NCI-H526 treated with DMSO at 0.1 percent for 48 hours (cell line): ENCODE data around the gene SPTAN1.
A peak's percentile ranks its signal among the peaks of the same experiment; 100 is the strongest.
"Not testable (repeated sequence)": the region's sequence is repeated elsewhere in the genome, so short reads cannot be mapped to it uniquely, and the experiment has no call there.

Experiments used
- DNase-seq: peaks from one replicate; lab custom pipeline; 2025; lab: John Stamatoyannopoulos, UW

The SPTAN1 gene

DNA sequence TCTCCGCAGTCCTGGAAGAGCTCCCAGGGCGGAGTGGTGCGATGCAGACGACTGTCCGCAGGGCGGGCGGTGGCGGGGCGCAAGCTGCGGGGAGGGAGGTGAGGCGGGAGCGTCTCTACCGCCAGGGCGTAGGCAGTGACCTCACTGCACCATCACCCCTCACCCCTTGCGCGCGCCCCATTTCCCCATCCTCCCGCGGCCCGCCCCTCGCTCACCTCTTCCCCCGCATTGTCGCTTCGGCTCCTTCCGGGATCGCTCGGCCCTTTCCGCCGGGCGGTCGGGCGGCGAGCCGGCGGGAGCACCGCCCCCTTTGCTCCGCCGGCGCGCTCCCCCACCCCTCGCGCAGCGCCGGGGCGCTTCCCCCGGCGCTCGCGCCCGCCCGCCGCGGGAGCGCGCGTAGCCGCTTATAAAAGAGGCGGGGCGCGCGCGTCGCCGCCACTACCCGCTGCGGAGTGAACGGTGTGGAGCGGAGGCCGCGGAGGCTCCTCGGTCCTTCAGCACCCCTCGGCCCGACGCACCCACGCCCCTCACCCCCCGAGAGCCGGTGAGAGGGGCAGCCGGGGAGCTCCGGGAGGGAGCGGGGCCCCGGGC lies at the start of gene SPTAN1:
SPTAN1 (plus strand) TSS at position 435 of the 591 bp plus-strand sequence. CDS start 14,154 bp downstream, outside the sequence.
- peak; percentile 76 for DNase-seq

DNA sequence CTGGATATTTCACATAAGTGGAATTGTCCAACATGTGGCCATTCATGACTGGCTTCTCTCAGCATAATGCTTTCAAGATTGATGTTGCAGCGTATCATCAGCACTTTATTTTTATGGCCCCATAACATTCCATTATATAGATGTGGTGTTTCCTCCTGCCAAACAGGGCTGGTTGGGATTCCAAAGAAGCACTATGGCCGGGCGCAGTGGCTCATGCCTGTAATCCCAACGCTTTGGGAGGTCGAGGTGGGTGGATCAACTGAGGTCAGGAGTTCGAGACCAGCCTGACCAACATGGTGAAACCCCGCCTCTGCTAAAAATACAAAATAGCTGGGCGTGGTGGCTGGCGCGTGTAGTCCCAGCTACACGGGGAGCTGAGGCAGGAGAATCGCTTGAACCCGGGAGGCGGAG lies 49.0 kb upstream of the SPTAN1 start:
- not testable (repeated sequence) for DNase-seq

DNA sequence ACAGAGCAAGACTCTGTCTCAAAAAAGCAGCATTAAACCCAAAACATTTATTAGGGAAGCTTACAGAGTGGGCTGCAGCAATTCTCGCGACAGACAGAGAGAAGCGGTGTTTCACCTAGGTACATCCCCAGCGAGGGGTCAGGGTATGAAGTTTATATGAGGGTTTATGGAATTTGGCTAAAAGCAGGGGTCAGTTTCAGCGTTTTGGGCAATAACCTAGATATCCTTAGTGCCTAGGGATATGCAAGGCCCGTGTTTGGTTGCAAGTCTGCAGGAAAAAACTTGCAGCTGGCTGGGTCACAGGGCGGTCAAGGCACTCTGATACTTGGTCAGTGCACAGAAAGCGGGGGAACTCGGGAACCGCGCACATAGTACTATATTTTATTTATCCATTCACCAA lies 48.5 kb upstream of the SPTAN1 start:
- no peak for DNase-seq

DNA sequence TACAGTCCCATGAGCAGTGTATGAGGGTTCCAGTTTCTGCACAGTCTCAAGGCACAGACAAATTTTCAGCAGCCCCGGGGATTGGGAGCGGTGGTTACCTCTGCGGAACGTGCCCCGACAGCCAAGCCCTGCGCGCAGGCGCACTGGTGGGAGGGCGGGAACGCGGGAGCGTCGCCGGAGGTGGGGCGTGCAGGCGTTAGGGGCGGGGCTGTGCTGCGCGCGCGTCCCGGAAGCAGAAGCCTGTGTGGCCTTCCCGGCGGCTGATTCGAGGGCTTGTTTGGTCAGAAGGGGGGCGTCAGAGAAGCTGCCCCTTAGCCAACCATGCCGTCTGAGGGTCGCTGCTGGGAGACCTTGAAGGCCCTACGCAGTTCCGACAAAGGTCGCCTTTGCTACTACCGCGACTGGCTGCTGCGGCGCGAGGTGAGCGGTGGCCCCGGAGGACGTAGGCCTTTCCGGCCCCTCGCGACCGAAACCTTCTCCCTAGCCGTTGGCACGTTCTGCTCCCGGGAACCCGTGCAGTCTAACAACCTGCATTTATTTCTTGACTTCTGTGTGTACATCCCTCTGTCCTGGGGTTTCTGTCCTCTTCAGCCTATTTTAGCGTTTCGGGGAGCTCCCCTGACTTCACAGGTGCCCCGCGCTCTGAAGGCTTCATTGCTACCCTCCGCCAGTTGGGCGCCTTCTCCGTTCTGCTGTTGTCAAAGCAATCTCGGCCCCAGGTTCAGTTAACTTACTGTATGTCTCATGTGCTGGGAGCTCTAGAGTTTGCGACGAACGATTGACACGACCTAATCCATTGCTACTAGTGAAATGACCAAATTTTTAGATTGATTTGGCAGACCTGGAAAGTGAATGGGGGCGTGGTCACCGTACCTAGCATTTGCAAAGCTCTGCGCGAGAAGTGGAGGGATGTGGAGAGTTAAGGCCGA lies 47.6 kb upstream of the SPTAN1 start, which contains the start of gene GLE1:
GLE1 (plus strand) TSS at position 235 of the 929 bp plus-strand sequence; CDS start at position 322, 87 bp downstream.
- DNase-seq = peak; percentile 63

DNA sequence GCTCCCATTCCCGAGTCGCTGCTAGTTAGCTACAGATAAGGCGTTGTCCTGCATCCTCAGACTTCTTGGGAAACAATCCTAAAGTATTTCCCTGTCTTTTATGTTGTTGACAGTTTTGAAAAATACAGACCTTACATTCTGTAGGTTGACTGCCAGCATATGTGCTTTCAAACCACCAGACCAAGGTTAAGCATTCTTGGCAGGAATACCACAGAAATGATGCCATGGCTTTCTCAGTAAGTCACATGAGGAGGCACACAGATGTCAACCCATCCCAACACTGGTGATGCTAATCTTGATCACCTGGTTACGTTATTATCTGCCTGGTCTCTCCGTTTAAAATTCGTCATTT lies 47.0 kb upstream of the SPTAN1 start:
- DNase-seq = no peak

DNA sequence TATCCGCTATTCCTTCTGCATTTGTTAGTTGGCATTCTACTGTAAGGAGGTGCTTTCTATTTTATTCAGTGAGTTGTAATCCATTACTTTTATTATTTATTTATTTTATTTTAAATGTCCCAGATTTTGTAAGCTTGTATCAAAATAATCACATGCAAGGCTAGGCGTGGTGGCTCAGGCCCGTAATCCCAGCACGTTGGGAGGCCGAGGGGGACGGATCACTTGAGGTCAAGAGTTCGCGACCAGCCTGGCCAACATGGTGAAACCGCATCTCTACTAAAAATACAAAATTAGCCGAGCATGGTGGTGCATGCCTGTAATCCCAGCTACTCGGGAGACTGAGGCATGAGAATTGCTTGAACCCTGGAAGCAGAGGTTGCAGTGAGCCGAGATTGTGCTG lies 46.5 kb upstream of the SPTAN1 start:
- DNase-seq = not testable (repeated sequence)

DNA sequence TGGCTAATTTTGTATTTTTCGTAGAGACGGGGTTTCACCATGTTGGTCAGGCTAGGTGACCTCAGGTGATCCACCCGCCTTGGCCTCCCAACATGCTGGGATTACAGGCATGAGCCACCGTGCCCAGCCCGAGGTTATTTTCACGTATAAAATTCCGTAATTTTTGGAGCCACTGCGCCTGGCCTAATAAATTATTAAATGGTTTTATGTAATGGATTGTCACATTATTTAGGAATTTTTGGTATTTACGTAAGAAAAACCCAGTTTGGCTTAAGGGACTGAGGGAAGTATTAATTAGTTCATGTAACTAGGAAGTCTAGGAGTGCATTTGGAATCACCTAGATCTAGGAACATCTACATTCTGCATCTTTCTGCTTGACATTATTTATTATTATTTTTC lies 39.6 kb upstream of the SPTAN1 start:
- no peak for DNase-seq

DNA sequence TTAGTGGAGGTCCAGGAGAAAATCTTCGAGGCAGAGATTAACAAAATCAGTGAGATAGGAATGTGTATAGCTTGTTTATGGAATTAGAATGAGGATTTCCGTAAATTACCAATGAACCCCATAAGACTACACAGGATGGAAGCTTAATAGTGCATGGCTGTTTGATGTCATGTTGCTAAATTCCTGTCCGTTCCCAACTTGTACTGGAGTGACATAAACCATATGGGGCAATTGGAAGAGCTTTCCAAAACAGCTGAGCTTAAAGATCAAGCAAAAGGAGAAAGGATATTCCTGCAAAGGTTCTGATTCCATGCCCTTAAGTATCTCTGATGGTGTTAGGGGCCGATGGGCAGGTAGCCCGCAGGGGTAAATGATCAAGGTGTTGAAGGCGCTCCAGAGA lies 30.4 kb upstream of the SPTAN1 start:
- DNase-seq = no peak

DNA sequence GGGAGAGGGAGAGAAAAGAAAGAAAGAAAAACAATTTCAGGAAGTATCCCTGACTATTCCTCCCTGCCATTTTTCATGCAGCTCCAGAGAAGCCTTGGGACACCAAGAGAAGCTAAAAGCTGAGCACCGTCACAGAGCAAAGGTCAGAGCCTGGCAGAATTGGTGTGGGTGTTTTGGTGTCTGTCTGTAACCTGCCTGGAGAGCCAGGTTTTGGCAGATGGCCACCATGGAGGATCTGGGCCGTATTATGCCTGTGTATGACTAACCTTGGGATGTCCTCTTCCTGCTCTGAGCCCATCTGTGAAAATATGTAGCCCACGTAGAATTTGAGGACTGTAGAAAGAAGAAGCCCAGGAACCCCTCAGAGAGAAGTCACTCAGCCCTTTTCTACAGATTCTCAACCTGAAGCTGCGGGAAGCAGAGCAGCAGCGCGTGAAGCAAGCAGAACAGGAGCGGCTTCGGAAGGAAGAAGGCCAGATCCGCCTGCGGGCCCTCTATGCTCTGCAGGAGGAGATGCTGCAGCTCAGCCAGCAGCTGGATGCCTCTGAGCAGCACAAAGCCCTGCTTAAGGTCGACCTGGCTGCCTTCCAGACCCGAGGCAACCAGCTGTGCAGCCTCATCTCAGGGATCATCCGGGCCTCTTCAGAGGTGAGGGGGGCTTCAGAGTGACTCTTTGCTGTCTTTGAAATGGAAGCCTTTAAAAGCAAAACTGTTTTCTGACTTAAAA lies 29.0 kb upstream of the SPTAN1 start:
- DNase-seq = no peak

DNA sequence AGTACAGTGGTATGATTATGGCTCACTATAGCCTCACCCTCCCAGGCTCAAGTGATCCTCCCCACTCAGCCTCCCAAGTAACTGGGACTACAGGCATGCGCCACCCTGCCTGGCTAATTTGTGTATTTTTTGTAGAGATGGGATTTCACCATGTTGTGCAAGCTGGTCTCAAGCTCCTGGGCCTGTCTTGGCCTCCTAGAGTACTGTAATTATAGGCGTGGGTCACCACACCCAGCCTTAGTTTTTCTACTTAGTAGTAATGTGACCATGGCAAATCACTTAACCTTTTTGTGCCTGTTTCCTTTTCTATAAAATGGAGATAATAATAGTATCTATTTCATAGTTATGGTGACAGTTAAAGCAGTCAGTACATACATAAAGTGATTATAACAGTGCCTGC lies 25.7 kb upstream of the SPTAN1 start:
- DNase-seq = no peak

DNA sequence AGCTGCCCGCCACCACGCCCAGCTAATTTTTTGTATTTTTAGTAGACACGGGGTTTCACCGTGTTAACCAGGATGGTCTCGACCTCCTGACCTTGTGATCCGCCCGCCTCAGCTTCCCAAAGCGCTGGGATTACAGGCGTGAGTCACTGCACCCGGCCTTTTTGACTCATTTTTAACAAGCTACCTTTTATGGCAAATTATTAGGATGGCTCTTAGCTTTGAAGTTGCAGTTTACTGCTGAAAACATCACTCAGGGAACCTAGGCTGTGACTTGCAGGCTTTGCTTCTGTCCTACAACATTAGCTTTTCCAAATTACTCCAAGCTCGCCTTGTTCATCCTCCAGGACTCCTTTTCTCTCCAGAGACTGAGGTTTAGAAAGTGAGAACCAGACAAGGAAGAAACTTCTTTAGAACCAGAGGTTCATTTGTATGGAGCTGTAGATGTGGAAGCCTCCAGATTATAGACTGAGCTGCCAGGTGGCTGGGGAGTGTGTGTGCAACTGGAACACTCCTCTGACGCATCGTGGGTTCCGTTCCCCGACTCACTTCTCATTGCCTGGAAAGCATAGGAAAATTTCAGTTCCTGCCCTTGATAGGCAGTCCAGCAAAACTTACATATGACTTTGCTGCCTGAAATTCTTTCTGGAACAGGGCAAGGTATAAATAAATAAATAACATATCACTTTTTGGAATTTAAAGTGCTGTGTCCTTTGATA lies 23.8 kb upstream of the SPTAN1 start:
- no peak for DNase-seq

DNA sequence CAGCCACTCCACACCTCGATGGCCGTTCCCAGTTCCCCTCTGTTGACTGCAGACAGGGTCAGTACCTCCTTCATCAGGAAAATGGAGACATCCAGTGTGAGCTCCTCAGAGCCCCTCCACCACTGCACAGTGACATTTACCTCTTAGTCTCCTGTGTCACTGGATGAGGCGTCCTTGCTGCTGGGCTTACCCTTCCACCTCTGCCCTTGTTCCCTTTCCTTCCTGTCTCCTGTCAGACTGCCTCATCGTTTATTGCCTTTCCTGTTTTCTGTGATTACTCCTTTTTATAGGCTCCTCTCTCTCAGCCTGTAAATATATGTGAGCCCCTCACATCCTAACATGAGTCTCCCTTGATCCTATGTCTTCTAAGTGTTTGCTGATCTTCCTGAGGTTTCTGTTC lies 23.2 kb upstream of the SPTAN1 start:
- DNase-seq = no peak

DNA sequence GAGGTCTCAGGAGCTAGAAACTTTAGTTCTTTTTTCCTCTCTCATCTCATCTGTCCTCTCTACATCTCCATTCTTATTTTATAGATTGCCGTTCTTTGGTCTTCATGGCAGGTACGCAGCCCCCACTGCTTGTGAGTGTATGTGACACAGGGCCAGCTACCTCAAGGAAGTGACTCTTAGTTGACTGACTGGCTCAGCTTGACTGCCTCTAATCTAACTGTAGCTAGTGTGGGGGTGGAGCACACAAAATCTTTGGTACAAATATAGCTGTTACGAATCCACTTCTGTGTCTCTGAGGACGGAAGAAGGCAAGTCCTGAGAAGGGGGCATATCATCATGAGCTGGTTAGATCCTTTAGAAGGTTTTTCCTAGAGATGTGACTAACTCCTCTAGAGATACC lies 19.8 kb upstream of the SPTAN1 start:
- no peak for DNase-seq

DNA sequence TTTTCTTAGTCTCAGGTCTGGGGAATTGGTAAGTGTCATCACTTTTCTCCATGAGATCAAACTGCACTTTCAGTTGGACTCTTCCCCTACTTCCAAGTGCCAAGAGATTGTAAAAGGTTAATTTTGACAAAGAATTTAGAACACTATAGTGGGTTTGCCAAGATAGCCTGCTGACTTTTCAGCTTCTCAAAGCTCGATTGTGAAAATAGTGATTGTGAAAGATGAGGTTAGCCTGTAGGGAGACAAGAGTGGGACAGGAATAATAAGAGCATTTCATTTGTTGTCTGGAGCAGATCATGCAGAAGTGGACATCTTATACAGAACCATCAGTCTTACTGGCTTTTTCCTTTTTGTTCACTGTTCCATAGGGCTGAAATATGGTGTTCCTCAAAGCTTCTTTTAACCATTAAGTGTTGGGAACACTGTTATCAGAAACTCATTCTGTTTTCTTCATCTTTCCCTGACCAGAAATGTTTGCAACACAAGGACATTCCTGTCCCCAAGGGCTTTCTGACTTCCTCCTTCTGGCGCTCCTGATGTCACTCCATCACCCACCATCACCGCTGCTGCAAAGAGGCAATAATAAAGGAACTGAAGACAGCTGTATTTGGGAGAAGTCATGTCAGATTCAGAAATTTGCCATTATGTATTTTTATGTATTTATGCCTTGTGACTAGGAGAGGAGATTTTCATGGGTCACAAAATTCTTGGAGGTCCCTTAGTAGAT lies 11.6 kb upstream of the SPTAN1 start:
- DNase-seq = no peak

DNA sequence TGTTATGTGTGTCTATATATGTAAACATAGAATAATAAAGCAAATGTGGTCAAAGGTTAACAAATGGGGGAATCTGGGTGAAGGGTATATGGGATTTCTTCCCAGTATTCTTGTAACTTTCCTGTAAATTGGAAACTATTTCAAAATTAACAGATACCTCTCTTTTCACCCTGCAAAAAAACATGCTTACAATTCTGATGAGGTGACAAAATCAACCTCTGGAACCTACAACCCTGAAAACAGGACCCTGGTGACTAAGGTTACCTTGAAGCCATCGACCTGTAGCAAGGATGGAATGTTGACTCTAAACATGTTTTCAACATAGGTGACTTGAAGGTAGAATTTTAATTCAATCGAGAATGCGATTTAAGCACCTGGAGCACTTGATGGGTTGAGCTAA lies 5.9 kb upstream of the SPTAN1 start:
- no peak for DNase-seq

DNA sequence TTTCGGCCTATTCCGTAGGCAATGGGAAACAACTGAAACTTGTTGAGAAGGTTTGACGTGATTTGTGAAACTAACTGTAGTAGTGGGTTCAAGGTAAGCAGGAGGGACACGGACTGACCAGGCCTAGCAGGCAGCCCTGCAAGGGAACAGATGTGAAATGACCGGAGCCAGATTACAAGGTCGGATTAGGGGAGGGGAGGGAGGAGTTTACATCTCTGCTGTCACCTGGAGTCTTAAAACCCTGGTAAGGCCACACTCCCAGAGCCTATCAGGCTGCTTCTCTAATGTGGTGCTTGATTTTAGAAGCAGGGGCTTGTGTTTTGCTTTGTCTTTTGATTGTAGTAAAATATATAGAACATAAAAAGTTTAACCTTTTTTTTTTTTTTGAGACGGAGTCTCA lies 3.5 kb upstream of the SPTAN1 start:
- DNase-seq = no peak

DNA sequence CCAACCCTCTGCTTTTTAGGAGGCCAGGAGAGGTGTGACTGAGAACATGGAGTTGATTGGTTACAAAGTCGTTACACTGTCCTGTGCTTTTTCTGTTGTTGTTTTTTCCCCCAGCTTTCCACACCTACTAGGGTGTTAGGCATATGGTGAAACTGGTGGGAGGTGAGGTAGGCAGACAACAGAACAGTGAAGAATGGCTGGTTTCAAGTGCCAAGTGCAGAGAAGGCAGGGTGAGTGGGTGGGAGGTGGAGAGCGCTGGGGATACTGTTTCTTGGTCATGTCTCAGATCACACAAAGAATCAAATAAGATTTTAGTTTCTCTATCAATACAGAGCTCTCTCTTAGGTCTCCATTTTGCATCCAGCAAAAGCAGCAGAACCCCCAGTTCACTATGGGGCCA lies 2.2 kb upstream of the SPTAN1 start:
- no peak for DNase-seq

DNA sequence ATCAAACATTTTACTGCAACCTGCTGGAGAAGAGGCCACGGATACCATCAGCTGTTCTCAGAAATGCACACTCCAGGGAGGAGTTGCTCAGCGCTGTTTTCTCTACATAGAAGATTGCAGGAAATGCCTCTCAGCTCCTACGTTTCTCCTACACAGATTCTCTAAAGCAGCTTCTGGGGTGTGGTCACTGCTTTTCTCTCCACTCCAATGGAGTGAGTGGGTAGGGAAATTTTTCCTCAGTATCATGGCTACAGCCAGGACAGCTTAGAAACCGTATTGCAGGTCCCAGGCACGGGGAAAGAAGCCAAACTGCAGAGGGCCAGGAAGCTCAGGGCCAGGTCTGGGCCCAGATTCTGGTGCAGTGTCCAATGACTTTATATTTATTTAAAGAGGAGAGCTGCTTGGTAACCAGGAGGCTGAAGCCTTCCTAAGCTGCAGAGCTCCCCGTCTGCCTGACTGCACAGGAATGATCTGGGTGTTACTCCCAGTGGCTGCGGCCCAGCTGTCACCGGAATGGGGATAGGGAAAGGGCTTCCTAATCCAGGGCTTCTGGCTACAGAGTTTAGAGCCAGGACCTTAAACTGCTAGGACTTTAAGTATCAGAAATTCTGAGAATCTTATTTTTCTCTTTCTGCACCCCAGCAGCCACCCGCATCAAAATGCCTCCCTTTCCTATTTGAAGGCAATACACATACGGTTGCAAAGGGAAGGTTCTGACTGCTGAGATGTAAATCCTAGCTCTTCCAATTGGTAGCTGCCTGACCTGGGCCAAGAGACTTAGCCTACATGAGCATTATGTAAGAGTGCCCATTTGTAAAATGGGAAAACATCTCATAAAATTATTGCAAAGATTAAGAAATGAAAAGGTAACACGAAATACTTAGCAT lies 1.4 kb upstream of the SPTAN1 start:
- DNase-seq = no peak

DNA sequence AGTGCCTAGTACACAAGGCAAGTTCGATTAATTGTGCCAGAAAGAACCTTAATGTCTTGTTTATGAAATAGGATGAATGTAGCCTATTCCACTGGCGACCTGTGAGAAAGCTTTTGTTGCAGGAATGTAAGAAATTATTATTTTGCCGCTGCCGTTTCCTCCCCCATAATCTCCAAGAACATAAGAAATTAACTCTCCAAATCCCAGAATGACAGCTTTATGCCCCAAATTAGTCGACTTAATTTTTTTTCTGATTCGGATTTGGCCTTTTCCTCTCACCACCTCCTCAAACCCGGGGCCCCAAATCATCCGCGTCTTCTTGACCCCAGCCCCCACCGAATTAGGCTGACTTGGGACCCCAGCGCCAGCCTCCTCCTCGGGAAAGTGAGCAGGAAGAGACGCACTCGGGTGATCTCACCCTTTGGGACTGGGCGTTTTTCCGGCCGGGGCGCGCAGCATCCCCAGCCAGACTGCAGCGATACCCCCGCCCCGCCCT lies 682 bp upstream of the SPTAN1 start:
- peak; percentile 3 for DNase-seq

DNA sequence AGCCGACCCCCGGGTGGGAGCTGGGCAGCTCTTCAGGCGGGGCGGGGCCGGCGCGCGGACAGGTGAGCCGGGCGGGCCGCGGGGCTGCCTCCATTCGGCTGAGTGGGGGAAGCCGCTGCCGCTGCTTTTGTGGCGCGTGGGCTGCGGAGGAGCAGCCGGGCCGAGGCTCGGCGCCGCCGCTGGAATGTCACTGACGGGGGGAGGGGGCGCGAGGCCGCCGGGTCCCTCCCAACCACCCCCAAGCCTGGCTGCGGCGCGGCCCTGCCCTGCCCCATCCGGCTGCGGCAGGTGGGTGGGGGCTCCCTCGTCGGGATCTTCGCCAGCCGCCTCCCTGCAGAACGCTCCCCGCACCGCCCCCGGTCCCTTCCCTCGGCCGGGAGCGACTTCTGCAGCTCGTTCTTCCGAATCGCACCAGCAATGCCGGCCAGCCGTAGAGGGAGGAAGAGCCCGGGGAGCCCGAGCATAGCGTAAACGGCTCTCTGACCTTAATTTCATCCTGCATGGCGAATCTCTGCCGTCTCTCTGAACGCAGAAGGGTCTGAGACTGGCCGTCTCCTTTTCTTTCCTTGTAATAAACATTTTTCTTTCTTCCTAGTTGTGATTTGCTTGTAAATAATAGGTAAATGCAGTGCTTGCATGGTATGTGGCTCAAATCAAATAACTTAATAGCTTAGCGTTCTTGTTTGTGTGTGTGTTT lies 505 bp downstream of the SPTAN1 start:
- DNase-seq = peak; percentile 37
